B cell (primary cell): ENCODE results near the gene PBLD.

Source experiments
- EZH2 ChIP-seq: IDR thresholded peaks from 2 replicates; pipeline ENCODE4 v1.6.1; 2012; ENCODE audit warnings: borderline replicate concordance, low read depth, mild to moderate bottlenecking, moderate library complexity, low read length; ENCODE audit not compliant: insufficient read depth, poor library complexity, severe bottlenecking
- TF ChIP-seq, protein P1 (sequence below): fragments of 200-600 bp; IDR thresholded peaks from one replicate; pipeline ENCODE4 v1.8.0; 2022; ENCODE audit warnings: antibody characterized with exemption, mild to moderate bottlenecking

DNA sequence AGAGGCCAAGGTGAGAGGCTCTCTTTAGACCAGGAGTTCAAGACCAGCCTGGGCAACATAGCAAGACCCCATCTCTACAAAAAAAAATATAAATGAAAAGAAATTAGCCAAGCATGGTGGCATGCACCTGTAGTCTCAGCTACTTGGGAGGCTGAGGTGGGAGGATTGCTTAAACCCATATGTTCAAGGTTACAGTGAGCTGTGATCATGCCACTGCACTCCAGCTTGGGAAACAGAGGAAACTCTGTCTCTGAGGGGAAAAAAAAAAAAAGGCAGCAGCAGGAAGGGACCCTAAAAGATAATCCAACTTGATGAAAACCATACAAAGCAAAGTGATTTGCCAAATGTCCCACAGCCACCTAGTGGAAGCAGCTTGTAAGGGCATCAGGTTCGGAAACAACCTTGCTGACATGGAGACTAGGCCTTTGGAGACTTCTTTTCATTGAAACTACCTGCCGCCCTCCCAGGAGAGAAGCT is 15.6 kb upstream of the PBLD start:
- TF ChIP-seq, protein P1, sequence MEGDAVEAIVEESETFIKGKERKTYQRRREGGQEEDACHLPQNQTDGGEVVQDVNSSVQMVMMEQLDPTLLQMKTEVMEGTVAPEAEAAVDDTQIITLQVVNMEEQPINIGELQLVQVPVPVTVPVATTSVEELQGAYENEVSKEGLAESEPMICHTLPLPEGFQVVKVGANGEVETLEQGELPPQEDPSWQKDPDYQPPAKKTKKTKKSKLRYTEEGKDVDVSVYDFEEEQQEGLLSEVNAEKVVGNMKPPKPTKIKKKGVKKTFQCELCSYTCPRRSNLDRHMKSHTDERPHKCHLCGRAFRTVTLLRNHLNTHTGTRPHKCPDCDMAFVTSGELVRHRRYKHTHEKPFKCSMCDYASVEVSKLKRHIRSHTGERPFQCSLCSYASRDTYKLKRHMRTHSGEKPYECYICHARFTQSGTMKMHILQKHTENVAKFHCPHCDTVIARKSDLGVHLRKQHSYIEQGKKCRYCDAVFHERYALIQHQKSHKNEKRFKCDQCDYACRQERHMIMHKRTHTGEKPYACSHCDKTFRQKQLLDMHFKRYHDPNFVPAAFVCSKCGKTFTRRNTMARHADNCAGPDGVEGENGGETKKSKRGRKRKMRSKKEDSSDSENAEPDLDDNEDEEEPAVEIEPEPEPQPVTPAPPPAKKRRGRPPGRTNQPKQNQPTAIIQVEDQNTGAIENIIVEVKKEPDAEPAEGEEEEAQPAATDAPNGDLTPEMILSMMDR: peak; percentile 80
- no peak for TF ChIP-seq EZH2
